C4-2B (cell line): ENCODE measurements around the gene SCART1.
"Not testable (repeated sequence)": the region's sequence is repeated elsewhere in the genome, so short reads cannot be mapped to it uniquely, and the experiment has no call there.

Experiments
- H3K27ac ChIP-seq: fragments of 450-650 bp; 2 replicates; pipeline ENCODE4 v1.5.1; 2017
- CTCF ChIP-seq: fragments of 450-650 bp; conservative IDR thresholded peaks from 2 replicates; pipeline ENCODE4 v1.5.1; 2017; ENCODE audit warnings: mild to moderate bottlenecking
- ZFX ChIP-seq: fragments of 450-650 bp; IDR thresholded peaks from 2 replicates; pipeline ENCODE4 v1.6.1; 2017

Gene SCART1

GRCh38 chr10:133466683-133467275, 13.0 kb downstream of the SCART1 start:
- H3K27ac ChIP-seq: no peak overlapping the region
- no peak for TF ChIP-seq ZFX
- no peak for TF ChIP-seq CTCF

- TF ChIP-seq ZFX (no peak), CTCF (no peak)
- no peak overlapping the region for H3K27ac ChIP-seq
Observed at GRCh38 chr10:133467286-133467911, 13.7 kb downstream of the SCART1 start.

GRCh38 chr10:133469205-133469604, 15.5 kb downstream of the SCART1 start:
- H3K27ac ChIP-seq: not testable (repeated sequence)

GRCh38 chr10:133471300-133472109, 17.8 kb downstream of the SCART1 start:
- TF ChIP-seq ZFX: no peak
- no peak for TF ChIP-seq CTCF

GRCh38 chr10:133473270-133473669, 19.5 kb downstream of the SCART1 start:
- no peak overlapping the region for H3K27ac ChIP-seq
- no peak for TF ChIP-seq ZFX
- TF ChIP-seq CTCF: no peak

More at GRCh38 chr10:133471300-133472109, 17.8 kb downstream of the SCART1 start:
- no peak overlapping the region for H3K27ac ChIP-seq

DNA sequence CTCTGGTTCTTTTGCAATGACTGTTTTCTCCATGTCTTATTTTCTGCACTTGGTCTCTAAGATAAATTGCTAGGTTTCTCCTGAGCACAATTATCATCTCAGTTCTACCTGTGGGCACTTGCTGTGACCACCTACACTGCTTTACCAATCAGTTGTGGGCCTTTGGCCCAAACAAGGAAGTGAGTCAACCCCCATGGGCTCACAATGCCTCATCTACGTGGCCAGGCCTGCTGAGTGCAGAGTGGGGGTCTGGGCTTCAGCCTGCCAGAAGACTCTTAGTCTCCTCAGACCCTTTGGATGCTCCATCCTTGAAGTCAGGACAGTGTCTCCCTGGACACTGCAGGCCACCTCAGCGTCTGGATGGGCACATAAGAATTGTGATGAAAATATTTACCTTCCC, 20.3 kb downstream of the SCART1 start:
- TF ChIP-seq CTCF: no peak
- no peak for TF ChIP-seq ZFX
- no peak overlapping the region for H3K27ac ChIP-seq

- H3K27ac ChIP-seq: no peak overlapping the region
Observed at GRCh38 chr10:133474665-133475424, 21.1 kb downstream of the SCART1 start.

More at GRCh38 chr10:133474665-133475424, 21.1 kb downstream of the SCART1 start:
- no peak for TF ChIP-seq ZFX
- no peak for TF ChIP-seq CTCF
